Suppressor macrophage treated with lipopolysaccharide for 1 hour (primary cell): Measurements from ENCODE around the gene PRKAR1B.

Experiments
- DNase-seq, 3 donors: peaks; one replicate each; pipeline ENCODE4 v3.0.0-alpha.2; 2020 to 2022

The PRKAR1B gene

GRCh38 chr7:516606-517456 lies 210.2 kb downstream of the PRKAR1B start:
- peak; percentile 77 to 85 (median 81) for DNase-seq

- no peak for DNase-seq
These were observed 210.9 kb downstream of the PRKAR1B start for GRCh38 chr7:516216-516605.

- no peak for DNase-seq
These were observed 211.5 kb downstream of the PRKAR1B start for GRCh38 chr7:515628-516027.

- DNase-seq = peak in 1 of 3 donors; percentile 28
These were observed 212.2 kb downstream of the PRKAR1B start for GRCh38 chr7:514651-515598.

- DNase-seq = no peak
These were observed 212.8 kb downstream of the PRKAR1B start for GRCh38 chr7:514242-514641.

- no peak for DNase-seq
These were observed 213.4 kb downstream of the PRKAR1B start for GRCh38 chr7:513521-514166.

- no peak for DNase-seq
These were observed 214.4 kb downstream of the PRKAR1B start for GRCh38 chr7:512541-513311.

- no peak for DNase-seq
These were observed 215.0 kb downstream of the PRKAR1B start for GRCh38 chr7:512146-512510.

- no peak for DNase-seq
These were observed 215.5 kb downstream of the PRKAR1B start for GRCh38 chr7:511476-512145.

- DNase-seq = no peak
These were observed 216.2 kb downstream of the PRKAR1B start for GRCh38 chr7:510782-511281.

GRCh38 chr7:510131-510481 lies 217.0 kb downstream of the PRKAR1B start:
- DNase-seq = no peak

GRCh38 chr7:509426-510130 lies 217.5 kb downstream of the PRKAR1B start:
- no peak for DNase-seq

GRCh38 chr7:508461-509170 lies 218.5 kb downstream of the PRKAR1B start:
- no peak for DNase-seq

- DNase-seq = no peak
These were observed 219.3 kb downstream of the PRKAR1B start for GRCh38 chr7:507623-508300.

GRCh38 chr7:506921-507622 lies 220.0 kb downstream of the PRKAR1B start:
- DNase-seq = no peak

- no peak for DNase-seq
These were observed 220.7 kb downstream of the PRKAR1B start for GRCh38 chr7:506391-506831.

GRCh38 chr7:505171-505570 lies 221.9 kb downstream of the PRKAR1B start:
- DNase-seq = no peak

GRCh38 chr7:504221-505111 lies 222.6 kb downstream of the PRKAR1B start:
- no peak for DNase-seq
